Ishikawa (cell line): ENCODE measurements around the gene TMBIM4.

Source experiments
- CEBPB ChIP-seq: IDR thresholded peaks from 2 replicates; pipeline ENCODE4 v1.6.1; 2012
- CREB1 ChIP-seq: IDR thresholded peaks from 2 replicates; pipeline ENCODE4 v1.6.1; 2012; ENCODE audit warnings: low read depth
- EGR1 ChIP-seq: IDR thresholded peaks from 2 replicates; pipeline ENCODE4 v1.6.1; 2012
- EP300 ChIP-seq: IDR thresholded peaks from 2 replicates; pipeline ENCODE4 v1.6.1; 2012; ENCODE audit warnings: borderline replicate concordance
- FOXM1 ChIP-seq: IDR thresholded peaks from 2 replicates; pipeline ENCODE4 v1.6.1; 2012; ENCODE audit warnings: low read depth, borderline replicate concordance
- NFIC ChIP-seq: IDR thresholded peaks from 2 replicates; pipeline ENCODE4 v1.6.1; 2012
- RAD21 ChIP-seq: IDR thresholded peaks from 2 replicates; pipeline ENCODE4 v1.6.1; 2012; ENCODE audit warnings: low read depth
- TAF1 ChIP-seq: IDR thresholded peaks from 2 replicates; pipeline ENCODE4 v1.6.1; 2012; ENCODE audit warnings: low read depth, mild to moderate bottlenecking
- TCF12 ChIP-seq: IDR thresholded peaks from 2 replicates; pipeline ENCODE4 v1.6.1; 2012; ENCODE audit warnings: low read depth
- TEAD4 ChIP-seq: IDR thresholded peaks from 2 replicates; pipeline ENCODE4 v1.6.1; 2012
- YY1 ChIP-seq: IDR thresholded peaks from 2 replicates; pipeline ENCODE4 v1.6.1; 2012; ENCODE audit warnings: low read depth
- ZBTB7A ChIP-seq: IDR thresholded peaks from 2 replicates; pipeline ENCODE4 v1.6.1; 2012; ENCODE audit warnings: low read depth
- TF ChIP-seq, protein P1 (sequence below): IDR thresholded peaks from 2 replicates; pipeline ENCODE4 v1.6.1; 2012
- TF ChIP-seq, protein P2 (sequence below): IDR thresholded peaks from 2 replicates; pipeline ENCODE4 v1.6.1; 2012; ENCODE audit warnings: low read depth, mild to moderate bottlenecking
- TF ChIP-seq, protein P3 (sequence below): IDR thresholded peaks from 2 replicates; pipeline ENCODE4 v1.6.1; 2012

TMBIM4 gene

DNA sequence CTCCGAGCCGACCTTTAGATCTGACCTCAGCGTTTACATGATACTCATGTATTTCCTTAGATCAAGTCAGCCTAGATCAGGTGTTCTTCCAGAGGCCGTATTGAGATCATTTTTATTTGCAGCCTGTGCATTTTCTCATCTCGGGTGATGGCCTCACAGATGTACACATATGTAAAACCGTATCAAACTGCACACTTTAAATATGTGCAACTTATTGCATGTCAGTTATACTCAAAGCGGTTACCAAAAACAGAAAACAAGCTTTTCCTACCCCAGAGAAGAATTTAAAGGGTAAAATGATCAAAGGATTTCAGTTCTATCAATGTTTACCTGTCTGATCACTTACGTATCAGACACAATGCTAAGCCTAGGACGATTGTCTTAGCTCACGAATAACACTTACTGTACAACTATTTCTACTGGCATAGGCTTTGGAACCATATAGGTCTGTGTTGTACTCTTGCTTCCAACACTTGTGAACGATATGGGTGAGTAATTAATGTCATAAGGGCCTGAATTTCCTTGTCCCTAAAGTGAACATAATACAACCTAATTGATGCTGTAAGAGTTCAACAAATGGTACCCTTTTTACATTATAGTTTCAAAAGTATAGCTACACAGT, 38.6 kb downstream of the TMBIM4 start:
- TF ChIP-seq CREB1: 0 out of 2 replicates have a peak, but pooled peaks have one; percentile 4
- TF ChIP-seq TEAD4: no peak

DNA sequence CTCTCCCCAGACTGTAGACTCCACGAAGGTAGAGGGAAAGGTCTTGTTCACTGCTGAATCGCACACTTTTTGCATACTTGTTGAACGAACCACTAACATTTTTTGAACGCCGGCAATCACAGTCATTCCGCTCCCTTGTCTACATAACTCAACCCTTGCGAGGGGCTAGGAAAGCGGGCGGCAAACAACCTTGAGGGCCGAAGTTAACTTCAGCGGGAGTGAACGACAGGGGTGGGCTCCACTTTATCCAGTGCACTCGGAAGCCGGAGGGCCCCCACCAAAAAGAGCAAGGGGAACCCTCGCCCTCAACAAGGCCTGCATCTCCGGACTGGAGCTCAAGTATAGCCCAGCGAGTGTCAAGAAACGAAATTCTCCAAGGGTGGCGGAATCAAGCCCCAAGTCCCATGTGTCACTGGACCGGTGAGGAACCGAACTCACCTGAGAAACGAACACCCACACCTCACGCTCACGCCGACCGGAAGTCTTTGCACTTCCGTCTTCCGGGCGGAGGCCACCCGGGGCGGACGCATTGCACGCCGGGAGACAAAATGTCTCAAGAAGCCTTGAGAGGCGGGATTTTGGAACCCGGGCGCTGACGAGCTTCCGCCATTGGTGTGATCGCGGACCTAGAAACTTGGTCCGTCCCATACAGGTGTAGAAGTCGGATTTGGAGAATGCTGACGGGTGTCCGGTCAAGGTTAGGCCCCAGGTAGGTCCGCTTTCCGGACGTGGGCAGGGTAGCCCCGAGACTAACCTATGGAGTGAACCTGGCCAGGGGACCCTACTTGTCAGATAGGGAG, 39.3 kb downstream of the TMBIM4 start, which contains the start of gene LLPH:
TSS of gene LLPH (minus strand) at position 484 of the 800 bp plus-strand sequence. CDS start 1,644 bp downstream, outside the sequence.
- TF ChIP-seq, protein P1, sequence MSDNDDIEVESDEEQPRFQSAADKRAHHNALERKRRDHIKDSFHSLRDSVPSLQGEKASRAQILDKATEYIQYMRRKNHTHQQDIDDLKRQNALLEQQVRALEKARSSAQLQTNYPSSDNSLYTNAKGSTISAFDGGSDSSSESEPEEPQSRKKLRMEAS: peak; percentile 94
- TF ChIP-seq TEAD4 (peak; percentile 41; the same call in 1 of the 2 replicates), RAD21 (no peak), ZBTB7A (no peak), CREB1 (peak; percentile 42; the same call in 1 of the 2 replicates), FOXM1 (no peak), YY1 (peak; percentile 87), EGR1 (peak; percentile 68; the same call in 1 of the 2 replicates), CEBPB (no peak), TAF1 (peak; percentile 96), EP300 (peak; percentile 23; the same call in 1 of the 2 replicates), NFIC (no peak), TCF12 (peak; percentile 62; the same call in 1 of the 2 replicates)
- TF ChIP-seq, protein P2, sequence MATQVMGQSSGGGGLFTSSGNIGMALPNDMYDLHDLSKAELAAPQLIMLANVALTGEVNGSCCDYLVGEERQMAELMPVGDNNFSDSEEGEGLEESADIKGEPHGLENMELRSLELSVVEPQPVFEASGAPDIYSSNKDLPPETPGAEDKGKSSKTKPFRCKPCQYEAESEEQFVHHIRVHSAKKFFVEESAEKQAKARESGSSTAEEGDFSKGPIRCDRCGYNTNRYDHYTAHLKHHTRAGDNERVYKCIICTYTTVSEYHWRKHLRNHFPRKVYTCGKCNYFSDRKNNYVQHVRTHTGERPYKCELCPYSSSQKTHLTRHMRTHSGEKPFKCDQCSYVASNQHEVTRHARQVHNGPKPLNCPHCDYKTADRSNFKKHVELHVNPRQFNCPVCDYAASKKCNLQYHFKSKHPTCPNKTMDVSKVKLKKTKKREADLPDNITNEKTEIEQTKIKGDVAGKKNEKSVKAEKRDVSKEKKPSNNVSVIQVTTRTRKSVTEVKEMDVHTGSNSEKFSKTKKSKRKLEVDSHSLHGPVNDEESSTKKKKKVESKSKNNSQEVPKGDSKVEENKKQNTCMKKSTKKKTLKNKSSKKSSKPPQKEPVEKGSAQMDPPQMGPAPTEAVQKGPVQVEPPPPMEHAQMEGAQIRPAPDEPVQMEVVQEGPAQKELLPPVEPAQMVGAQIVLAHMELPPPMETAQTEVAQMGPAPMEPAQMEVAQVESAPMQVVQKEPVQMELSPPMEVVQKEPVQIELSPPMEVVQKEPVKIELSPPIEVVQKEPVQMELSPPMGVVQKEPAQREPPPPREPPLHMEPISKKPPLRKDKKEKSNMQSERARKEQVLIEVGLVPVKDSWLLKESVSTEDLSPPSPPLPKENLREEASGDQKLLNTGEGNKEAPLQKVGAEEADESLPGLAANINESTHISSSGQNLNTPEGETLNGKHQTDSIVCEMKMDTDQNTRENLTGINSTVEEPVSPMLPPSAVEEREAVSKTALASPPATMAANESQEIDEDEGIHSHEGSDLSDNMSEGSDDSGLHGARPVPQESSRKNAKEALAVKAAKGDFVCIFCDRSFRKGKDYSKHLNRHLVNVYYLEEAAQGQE: no peak
- TF ChIP-seq, protein P3, sequence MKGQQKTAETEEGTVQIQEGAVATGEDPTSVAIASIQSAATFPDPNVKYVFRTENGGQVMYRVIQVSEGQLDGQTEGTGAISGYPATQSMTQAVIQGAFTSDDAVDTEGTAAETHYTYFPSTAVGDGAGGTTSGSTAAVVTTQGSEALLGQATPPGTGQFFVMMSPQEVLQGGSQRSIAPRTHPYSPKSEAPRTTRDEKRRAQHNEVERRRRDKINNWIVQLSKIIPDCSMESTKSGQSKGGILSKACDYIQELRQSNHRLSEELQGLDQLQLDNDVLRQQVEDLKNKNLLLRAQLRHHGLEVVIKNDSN: no peak

DNA sequence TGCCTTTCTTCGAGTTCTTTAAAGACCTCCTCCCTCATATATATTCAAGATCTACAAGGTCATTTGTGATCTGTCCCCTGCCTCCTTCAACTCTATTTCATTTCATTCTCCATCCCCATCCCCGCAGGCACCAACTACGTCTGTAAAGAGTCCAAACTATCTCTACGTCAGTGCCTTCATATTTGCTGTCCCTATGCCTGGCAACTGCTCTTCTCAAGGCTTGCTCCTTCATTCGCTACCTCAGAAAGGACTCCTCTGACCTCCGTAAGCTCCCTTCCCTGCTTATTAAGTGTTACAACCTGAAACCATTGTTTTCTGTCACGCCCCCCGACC, 39.9 kb downstream of the TMBIM4 start:
- TF ChIP-seq CREB1: no peak
- TF ChIP-seq ZBTB7A: no peak
- TF ChIP-seq RAD21: no peak
- TF ChIP-seq TCF12: no peak
- TF ChIP-seq FOXM1: no peak
- TF ChIP-seq, protein P1: no peak
- TF ChIP-seq, protein P3: no peak
- no peak for TF ChIP-seq YY1
- TF ChIP-seq, protein P2: no peak
- no peak for TF ChIP-seq TAF1
- no peak for TF ChIP-seq EGR1
- TF ChIP-seq TEAD4: no peak
- no peak for TF ChIP-seq EP300
- TF ChIP-seq NFIC: no peak
- TF ChIP-seq CEBPB: no peak

DNA sequence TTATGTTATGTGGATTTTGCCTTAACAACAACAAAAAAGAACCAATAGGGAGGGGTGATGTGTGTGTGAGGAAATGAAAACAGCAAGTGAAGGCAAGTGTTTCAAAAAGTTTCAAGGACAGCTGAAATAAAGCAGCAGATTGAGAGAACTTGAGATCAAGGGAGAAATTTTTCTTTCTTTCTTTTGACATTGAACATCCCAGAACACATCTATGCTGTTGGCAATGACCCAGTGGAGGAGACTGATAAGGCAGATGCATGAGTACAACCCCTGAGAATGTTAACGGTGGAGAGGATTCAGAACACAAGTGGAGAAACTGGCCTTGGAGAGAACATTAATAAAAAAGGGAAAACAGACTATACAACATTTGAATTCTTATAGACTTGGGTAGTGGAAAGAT, 42.1 kb downstream of the TMBIM4 start:
- TF ChIP-seq CREB1: no peak

DNA sequence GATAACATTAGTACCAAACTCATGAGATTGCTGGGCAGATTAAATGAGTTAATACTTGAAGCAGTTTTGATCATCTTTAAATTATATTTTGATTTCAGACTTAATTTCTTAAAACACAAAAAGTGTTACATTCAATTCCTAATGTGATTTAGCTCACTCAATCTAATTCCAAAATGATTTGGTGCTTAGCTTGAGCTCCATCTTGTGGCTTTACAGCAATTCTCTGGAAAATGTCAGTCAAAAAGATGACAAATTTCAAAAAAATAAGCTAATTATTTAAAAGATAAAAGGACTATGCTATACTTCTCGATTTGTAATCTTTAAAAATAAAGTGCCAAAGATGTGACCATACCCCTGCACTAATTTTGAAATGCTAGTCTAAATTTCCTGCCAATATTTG, 49.3 kb downstream of the TMBIM4 start:
- TF ChIP-seq TAF1 (no peak), FOXM1 (no peak), TCF12 (no peak), YY1 (no peak)
- TF ChIP-seq, protein P2: no peak
